ENCODE measurements around the gene FHOD1.

Gene FHOD1

GRCh38 chr16:67247192-67248072, at the start of gene FHOD1:
FHOD1 (minus strand) TSS chr16:67247481; CDS start chr16:67247410, 71 bp downstream.
- peak; percentile 95 for DNase-seq

GRCh38 chr16:67296420-67296819, 49.1 kb upstream of the FHOD1 start:
- DNase-seq = no peak

GRCh38 chr16:67294938-67295361, 47.7 kb upstream of the FHOD1 start:
- DNase-seq = no peak

- no peak for DNase-seq
These were observed 47.0 kb upstream of the FHOD1 start for GRCh38 chr16:67294171-67294757.

GRCh38 chr16:67291461-67291860, 44.2 kb upstream of the FHOD1 start:
- DNase-seq = no peak

GRCh38 chr16:67287960-67288359, 40.7 kb upstream of the FHOD1 start:
- no peak for DNase-seq

GRCh38 chr16:67286441-67287235, 39.4 kb upstream of the FHOD1 start:
- DNase-seq = no peak

GRCh38 chr16:67284699-67285646, 37.7 kb upstream of the FHOD1 start:
- DNase-seq = no peak

GRCh38 chr16:67283826-67284555, 36.7 kb upstream of the FHOD1 start:
- no peak for DNase-seq

- no peak for DNase-seq
These were observed 36.0 kb upstream of the FHOD1 start for GRCh38 chr16:67283039-67283825.

GRCh38 chr16:67282447-67282805, 35.1 kb upstream of the FHOD1 start:
- no peak for DNase-seq

GRCh38 chr16:67281536-67282446, 34.5 kb upstream of the FHOD1 start:
- no peak for DNase-seq

- no peak for DNase-seq
These were observed 33.1 kb upstream of the FHOD1 start for GRCh38 chr16:67280090-67281015.

- DNase-seq = peak; percentile 83
These were observed 32.2 kb upstream of the FHOD1 start, which contains the start of gene PLEKHG4 for GRCh38 chr16:67279296-67280089. PLEKHG4 (plus strand) TSS chr16:67279532; CDS start chr16:67280045, 513 bp downstream.

- peak; percentile 47 for DNase-seq
These were observed 31.6 kb upstream of the FHOD1 start for GRCh38 chr16:67278773-67279295.

GRCh38 chr16:67277999-67278772, 30.9 kb upstream of the FHOD1 start:
- no peak for DNase-seq
